DMS153 (cell line): ENCODE measurements around the gene NRF1.

ENCODE experiments used
- DNase-seq: peaks from one replicate; lab custom pipeline; 2025; lab: John Stamatoyannopoulos, UW

Gene NRF1

GRCh38 chr7:129804111-129804889 is 192.8 kb downstream of the NRF1 start:
- no peak for DNase-seq

- no peak for DNase-seq
Measured at GRCh38 chr7:129804890-129805719, 193.6 kb downstream of the NRF1 start.
